HepG2 (cell line): ENCODE results near the gene FOSL2. TPM values are rescaled to one million over a fixed set of nuclear protein-coding genes. Genes with fewer than 3 reads are reported as not detected.
A peak's percentile ranks its signal among the peaks of the same experiment; 100 is the strongest.

Source experiments
- ASH2L ChIP-seq: fragments of 300-600, 200-600 bp; sonication (generic); IDR thresholded peaks from 2 replicates; pipeline ENCODE4 v1.7.0; 2017; ENCODE audit warnings: low read depth, mild to moderate bottlenecking, moderate library complexity, mixed read lengths, low read length; ENCODE audit not compliant: insufficient read length
- CEBPG ChIP-seq: IDR thresholded peaks from 2 replicates; pipeline ENCODE4 v1.6.1; 2016
- DPF2 ChIP-seq: sonication (generic); formaldehyde crosslinking; IDR thresholded peaks from 2 replicates; pipeline ENCODE4 v1.4.0; 2020; ENCODE audit warnings: mild to moderate bottlenecking, low read depth, missing genetic modification reagents, borderline replicate concordance
- GATA4 ChIP-seq: sonication (generic); IDR thresholded peaks from 2 replicates; pipeline ENCODE4 v1.6.1; 2016; ENCODE audit warnings: antibody characterized with exemption, low read depth, borderline replicate concordance
- HDAC6 ChIP-seq: fragments of 200-600 bp; sonication (generic); IDR thresholded peaks from 2 replicates; pipeline ENCODE4 v1.7.0; 2017; ENCODE audit warnings: mild to moderate bottlenecking, antibody characterized with exemption, low read length, low read depth
- HNRNPL ChIP-seq: fragments of 200-400 bp; formaldehyde crosslinking; IDR thresholded peaks from 2 replicates; pipeline ENCODE4 v1.6.1; 2017; ENCODE audit warnings: mild to moderate bottlenecking, low read depth, low read length
- MEIS1 ChIP-seq: sonication (generic); formaldehyde crosslinking; IDR thresholded peaks from 2 replicates; pipeline ENCODE4 v1.9.0; 2021; ENCODE audit warnings: mild to moderate bottlenecking, missing genetic modification reagents, moderate library complexity, borderline replicate concordance
- MYNN ChIP-seq: sonication (generic); formaldehyde crosslinking; IDR thresholded peaks from 2 replicates; pipeline ENCODE4 v1.4.0; 2020; ENCODE audit warnings: mild to moderate bottlenecking, low read depth, missing genetic modification reagents
- NR2F1 ChIP-seq, 2 experiments: fragments of 450-650 bp in 1 of 2; formaldehyde crosslinking in 1 of 2; IDR thresholded peaks; 2 replicates each; pipeline versions ENCODE4 v1.5.0 to v1.6.1; 2016 to 2020; ENCODE audit warnings: mild to moderate bottlenecking in 1 of 2, missing compliant biosample characterization in 1 of 2, missing genetic modification reagents in 1 of 2, moderate library complexity in 1 of 2
- PHF21A ChIP-seq: sonication (generic); formaldehyde crosslinking; IDR thresholded peaks from 2 replicates; pipeline ENCODE4 v1.5.0; 2020; ENCODE audit warnings: mild to moderate bottlenecking, missing genetic modification reagents
- SALL1 ChIP-seq: sonication (generic); formaldehyde crosslinking; IDR thresholded peaks from 2 replicates; pipeline ENCODE4 v1.8.0; 2022; ENCODE audit warnings: mild to moderate bottlenecking, missing genetic modification reagents
- ZBTB7A ChIP-seq: sonication (generic); formaldehyde crosslinking; IDR thresholded peaks from 2 replicates; pipeline ENCODE4 v1.8.0; 2022; ENCODE audit warnings: mild to moderate bottlenecking, missing genetic modification reagents
- ZBTB7B ChIP-seq: sonication (generic); formaldehyde crosslinking; IDR thresholded peaks from 2 replicates; pipeline ENCODE4 v1.4.0; 2020; ENCODE audit warnings: missing genetic modification reagents
- ZFYVE20 ChIP-seq: sonication (generic); formaldehyde crosslinking; IDR thresholded peaks from 2 replicates; pipeline ENCODE4 v1.8.0; 2023; ENCODE audit warnings: low read depth, mild to moderate bottlenecking, moderate library complexity, missing genetic modification reagents, borderline replicate concordance
- ZKSCAN5 ChIP-seq: sonication (generic); formaldehyde crosslinking; IDR thresholded peaks from 2 replicates; pipeline ENCODE4 v1.5.1; 2020; ENCODE audit warnings: mild to moderate bottlenecking, missing genetic modification reagents
- ZNF30 ChIP-seq: sonication (generic); formaldehyde crosslinking; IDR thresholded peaks from 2 replicates; pipeline ENCODE4 v1.5.0; 2020; ENCODE audit warnings: mild to moderate bottlenecking, missing genetic modification reagents
- ZNF350 ChIP-seq: sonication (generic); formaldehyde crosslinking; IDR thresholded peaks from 2 replicates; pipeline ENCODE4 v1.4.0; 2020; ENCODE audit warnings: mild to moderate bottlenecking, low read depth, missing genetic modification reagents, borderline replicate concordance
- ZNF431 ChIP-seq: sonication (generic); formaldehyde crosslinking; IDR thresholded peaks from 2 replicates; pipeline ENCODE4 v1.9.0; 2022; ENCODE audit warnings: missing genetic modification reagents, low read depth, mild to moderate bottlenecking, borderline replicate concordance
- polyA plus RNA-seq, 8 experiments: library from polyadenylated mRNA; depleted of rRNA in 3 of 8; stranded (reverse) in 7 of 8; unstranded in 1 of 8; fragments of >200 nt; fragmentation: Illumina TruSeq in 4 of 8; extraction: Trizol in 4 of 8; gene quantifications; 2 replicates each; pipeline versions ENCODE4 v1.2.1 to v1.2.3, GENCODE V29; 2011 to 2016; ENCODE audit warnings: low read depth in 4 of 8, missing spikeins in 1 of 8, mixed read lengths in 1 of 8; ENCODE audit not compliant: insufficient read depth in 1 of 8
- total RNA-seq, 5 experiments: library from RNA; depleted of rRNA; stranded (reverse); fragments of >200 nt; fragmentation: Illumina TruSeq; extraction: Trizol; gene quantifications; 2 replicates each; pipeline ENCODE4 v1.2.3, GENCODE V29; 2016; ENCODE audit warnings: low read depth in 1 of 5
- TF ChIP-seq, protein P1 (sequence below): sonication (generic); formaldehyde crosslinking; IDR thresholded peaks from 2 replicates; pipeline ENCODE4 v1.4.0; 2020; ENCODE audit warnings: missing genetic modification reagents
- TF ChIP-seq, protein P2 (sequence below): sonication (generic); formaldehyde crosslinking; conservative IDR thresholded peaks from 2 replicates; pipeline ENCODE4 v1.8.0; 2022; ENCODE audit warnings: missing genetic modification reagents
- TF ChIP-seq, protein P3 (sequence below): sonication (generic); formaldehyde crosslinking; IDR thresholded peaks from 2 replicates; pipeline ENCODE4 v1.4.0; 2020; ENCODE audit warnings: low read depth, mild to moderate bottlenecking, missing genetic modification reagents
- TF ChIP-seq, protein P4 (sequence below): sonication (generic); formaldehyde crosslinking; IDR thresholded peaks from 2 replicates; pipeline ENCODE4 v1.9.0; 2022; ENCODE audit warnings: low read depth, missing genetic modification reagents
- TF ChIP-seq, protein P5 (sequence below): IDR thresholded peaks from 2 replicates; pipeline ENCODE4 v1.6.1; 2016; ENCODE audit warnings: missing compliant biosample characterization, missing genetic modification reagents, borderline replicate concordance

Gene FOSL2
- total and polyA plus RNA-seq, 2 of the 13 experiments (the other 11 are each of a cell fraction or from before 2014, with no cell fraction given) = 3.4 to 18.1 TPM

DNA sequence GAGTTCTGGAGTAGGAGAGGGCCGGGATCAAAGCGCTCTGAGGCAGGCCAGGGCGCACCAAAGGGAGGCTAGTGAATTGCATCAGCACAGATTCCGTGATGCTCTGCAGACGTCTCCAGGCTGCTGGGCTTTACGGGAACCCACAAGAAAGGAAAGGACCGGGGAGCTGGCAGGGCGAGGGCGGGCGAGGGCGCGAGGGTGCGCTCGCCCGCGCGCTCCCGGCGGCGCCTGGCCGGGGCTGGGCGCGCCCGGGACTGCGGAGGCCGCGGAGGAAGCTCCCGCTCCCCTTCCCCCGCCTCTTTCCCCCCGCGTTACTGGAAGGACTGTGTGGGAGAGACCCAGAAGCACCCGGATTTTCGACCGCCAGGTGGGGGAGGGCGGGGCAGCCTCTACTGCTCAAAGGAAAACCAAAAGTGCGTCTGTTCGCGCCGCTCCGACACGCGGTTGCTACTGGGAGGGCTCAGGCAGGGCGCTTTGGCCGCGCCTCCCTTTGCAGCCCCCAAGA is 2.4 kb upstream of the FOSL2 start (continued):
- TF ChIP-seq, protein P1, sequence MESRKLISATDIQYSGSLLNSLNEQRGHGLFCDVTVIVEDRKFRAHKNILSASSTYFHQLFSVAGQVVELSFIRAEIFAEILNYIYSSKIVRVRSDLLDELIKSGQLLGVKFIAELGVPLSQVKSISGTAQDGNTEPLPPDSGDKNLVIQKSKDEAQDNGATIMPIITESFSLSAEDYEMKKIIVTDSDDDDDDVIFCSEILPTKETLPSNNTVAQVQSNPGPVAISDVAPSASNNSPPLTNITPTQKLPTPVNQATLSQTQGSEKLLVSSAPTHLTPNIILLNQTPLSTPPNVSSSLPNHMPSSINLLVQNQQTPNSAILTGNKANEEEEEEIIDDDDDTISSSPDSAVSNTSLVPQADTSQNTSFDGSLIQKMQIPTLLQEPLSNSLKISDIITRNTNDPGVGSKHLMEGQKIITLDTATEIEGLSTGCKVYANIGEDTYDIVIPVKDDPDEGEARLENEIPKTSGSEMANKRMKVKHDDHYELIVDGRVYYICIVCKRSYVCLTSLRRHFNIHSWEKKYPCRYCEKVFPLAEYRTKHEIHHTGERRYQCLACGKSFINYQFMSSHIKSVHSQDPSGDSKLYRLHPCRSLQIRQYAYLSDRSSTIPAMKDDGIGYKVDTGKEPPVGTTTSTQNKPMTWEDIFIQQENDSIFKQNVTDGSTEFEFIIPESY (CRISPR knock-in tag) = no peak
- no peak; the same call in 1 of the 2 replicates for TF ChIP-seq MYNN (CRISPR knock-in tag)
- TF ChIP-seq PHF21A = no peak; the same call in 1 of the 2 replicates
- no peak for TF ChIP-seq ZNF431
- peak; percentile 62 for TF ChIP-seq SALL1 (CRISPR knock-in tag)
- no peak for TF ChIP-seq ZKSCAN5 (CRISPR knock-in tag)
- TF ChIP-seq GATA4 = no peak
- TF ChIP-seq ZNF30 (CRISPR knock-in tag) = no peak
- TF ChIP-seq, protein P2, sequence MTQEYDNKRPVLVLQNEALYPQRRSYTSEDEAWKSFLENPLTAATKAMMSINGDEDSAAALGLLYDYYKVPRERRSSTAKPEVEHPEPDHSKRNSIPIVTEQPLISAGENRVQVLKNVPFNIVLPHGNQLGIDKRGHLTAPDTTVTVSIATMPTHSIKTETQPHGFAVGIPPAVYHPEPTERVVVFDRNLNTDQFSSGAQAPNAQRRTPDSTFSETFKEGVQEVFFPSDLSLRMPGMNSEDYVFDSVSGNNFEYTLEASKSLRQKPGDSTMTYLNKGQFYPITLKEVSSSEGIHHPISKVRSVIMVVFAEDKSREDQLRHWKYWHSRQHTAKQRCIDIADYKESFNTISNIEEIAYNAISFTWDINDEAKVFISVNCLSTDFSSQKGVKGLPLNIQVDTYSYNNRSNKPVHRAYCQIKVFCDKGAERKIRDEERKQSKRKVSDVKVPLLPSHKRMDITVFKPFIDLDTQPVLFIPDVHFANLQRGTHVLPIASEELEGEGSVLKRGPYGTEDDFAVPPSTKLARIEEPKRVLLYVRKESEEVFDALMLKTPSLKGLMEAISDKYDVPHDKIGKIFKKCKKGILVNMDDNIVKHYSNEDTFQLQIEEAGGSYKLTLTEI (CRISPR knock-in tag) = no peak
- peak; percentile 52; the same call in 1 of the 2 replicates for TF ChIP-seq HNRNPL
- TF ChIP-seq NR2F1 (CRISPR knock-in tag; IDR thresholded peaks at IDR 0.05) = no peak
- TF ChIP-seq, protein P3, sequence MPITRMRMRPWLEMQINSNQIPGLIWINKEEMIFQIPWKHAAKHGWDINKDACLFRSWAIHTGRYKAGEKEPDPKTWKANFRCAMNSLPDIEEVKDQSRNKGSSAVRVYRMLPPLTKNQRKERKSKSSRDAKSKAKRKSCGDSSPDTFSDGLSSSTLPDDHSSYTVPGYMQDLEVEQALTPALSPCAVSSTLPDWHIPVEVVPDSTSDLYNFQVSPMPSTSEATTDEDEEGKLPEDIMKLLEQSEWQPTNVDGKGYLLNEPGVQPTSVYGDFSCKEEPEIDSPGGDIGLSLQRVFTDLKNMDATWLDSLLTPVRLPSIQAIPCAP = 0 out of 2 replicates have a peak, but pooled peaks have one; percentile 48
- peak; percentile 75 for TF ChIP-seq ASH2L
- TF ChIP-seq DPF2 = no peak
- TF ChIP-seq, protein P4, sequence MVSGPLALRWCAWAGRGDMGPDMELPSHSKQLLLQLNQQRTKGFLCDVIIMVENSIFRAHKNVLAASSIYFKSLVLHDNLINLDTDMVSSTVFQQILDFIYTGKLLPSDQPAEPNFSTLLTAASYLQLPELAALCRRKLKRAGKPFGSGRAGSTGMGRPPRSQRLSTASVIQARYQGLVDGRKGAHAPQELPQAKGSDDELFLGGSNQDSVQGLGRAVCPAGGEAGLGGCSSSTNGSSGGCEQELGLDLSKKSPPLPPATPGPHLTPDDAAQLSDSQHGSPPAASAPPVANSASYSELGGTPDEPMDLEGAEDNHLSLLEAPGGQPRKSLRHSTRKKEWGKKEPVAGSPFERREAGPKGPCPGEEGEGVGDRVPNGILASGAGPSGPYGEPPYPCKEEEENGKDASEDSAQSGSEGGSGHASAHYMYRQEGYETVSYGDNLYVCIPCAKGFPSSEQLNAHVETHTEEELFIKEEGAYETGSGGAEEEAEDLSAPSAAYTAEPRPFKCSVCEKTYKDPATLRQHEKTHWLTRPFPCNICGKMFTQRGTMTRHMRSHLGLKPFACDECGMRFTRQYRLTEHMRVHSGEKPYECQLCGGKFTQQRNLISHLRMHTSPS (CRISPR knock-in tag) = no peak
- TF ChIP-seq CEBPG (CRISPR knock-in tag) = peak; percentile 84
- no peak for TF ChIP-seq ZNF350 (CRISPR knock-in tag)
- TF ChIP-seq ZBTB7B = no peak
- 0 out of 2 replicates have a peak, but pooled peaks have one; percentile 32 for TF ChIP-seq ZFYVE20 (CRISPR knock-in tag)
- TF ChIP-seq, protein P5, sequence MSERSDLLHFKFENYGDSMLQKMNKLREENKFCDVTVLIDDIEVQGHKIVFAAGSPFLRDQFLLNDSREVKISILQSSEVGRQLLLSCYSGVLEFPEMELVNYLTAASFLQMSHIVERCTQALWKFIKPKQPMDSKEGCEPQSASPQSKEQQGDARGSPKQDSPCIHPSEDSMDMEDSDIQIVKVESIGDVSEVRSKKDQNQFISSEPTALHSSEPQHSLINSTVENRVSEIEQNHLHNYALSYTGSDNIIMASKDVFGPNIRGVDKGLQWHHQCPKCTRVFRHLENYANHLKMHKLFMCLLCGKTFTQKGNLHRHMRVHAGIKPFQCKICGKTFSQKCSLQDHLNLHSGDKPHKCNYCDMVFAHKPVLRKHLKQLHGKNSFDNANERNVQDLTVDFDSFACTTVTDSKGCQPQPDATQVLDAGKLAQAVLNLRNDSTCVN (CRISPR knock-in tag) = no peak
- no peak for TF ChIP-seq HDAC6
- no peak for TF ChIP-seq ZBTB7A (CRISPR knock-in tag)
- TF ChIP-seq MEIS1 (CRISPR knock-in tag) = no peak
